EL (cell line): ENCODE measurements around the gene HSPBP1.
"Not testable (repeated sequence)": the region's sequence is repeated elsewhere in the genome, so short reads cannot be mapped to it uniquely, and the experiment has no call there.

Experiments used
- DNase-seq: peaks from one replicate; pipeline ENCODE4 v3.0.0-alpha.2; 2016

Gene HSPBP1

DNA sequence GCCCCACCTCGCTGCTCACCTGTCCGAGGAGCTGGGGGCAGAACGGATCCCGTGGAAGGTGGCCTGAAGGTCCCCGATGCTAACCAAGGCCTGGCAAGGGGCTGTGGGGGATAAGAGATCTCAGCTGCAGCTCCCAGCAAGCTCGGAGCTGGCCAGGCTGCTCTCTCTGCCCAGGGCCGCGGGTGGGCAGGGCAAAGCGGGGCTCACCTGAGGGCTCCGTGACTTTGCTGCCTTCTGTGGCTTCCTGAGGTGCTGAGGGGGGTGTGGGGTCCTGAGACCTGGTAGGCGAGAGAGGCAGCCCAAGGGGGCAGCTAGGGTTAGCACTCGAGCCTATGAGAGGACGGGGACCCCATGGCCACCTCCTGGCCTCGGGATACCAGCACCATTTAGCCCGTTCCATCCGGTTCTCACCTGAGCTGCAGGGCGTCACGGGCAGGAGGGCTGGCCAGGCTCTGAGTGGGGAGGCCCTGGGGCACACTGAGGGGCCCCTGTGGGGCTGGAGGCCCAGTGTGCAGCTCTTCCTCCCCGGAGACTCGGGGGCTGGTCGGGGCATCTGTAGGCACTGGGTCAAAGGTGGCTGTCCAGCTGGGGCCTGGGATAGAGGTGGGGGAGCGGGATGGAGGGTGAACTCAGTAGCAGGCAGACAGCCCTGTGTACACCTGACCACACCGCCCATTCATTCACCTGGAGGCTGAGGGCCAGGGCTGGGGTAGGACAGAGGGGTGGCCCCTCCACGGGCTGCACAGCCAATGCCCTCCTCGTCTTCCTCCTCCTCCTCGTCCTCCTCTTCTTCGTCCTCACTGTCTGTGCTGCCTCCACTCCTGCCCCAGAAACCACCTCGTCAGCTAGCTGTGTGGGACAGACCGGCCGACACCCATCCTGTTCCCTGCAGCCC, 48.3 kb downstream of the HSPBP1 start:
- DNase-seq: no peak

- no peak for DNase-seq
These were observed 49.1 kb downstream of the HSPBP1 start for GRCh38 chr19:55230780-55231179.

- no peak for DNase-seq
These were observed 49.6 kb downstream of the HSPBP1 start for GRCh38 chr19:55230329-55230728.

DNA sequence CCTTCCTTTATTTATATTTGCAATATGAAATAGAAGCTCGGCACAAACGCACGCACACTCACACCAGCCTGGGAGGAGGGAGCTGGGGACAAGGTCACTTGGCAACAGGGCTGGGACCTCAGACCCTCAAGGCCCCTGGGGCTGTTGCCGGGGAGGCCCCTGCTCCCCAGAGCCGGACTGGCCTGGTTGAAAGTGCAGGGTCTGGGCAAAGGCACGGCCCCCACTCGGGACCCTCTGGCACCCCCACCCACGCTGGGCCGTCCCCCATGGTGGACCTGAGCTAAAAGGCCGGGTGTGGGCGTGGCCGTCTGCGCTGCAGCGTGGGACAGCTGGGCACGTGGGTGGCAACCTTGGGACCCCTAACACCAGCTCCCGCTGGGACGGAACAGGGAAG, 50.1 kb downstream of the HSPBP1 start:
- no peak for DNase-seq

- DNase-seq: no peak
These were observed 50.6 kb downstream of the HSPBP1 start for GRCh38 chr19:55229145-55229788.

GRCh38 chr19:55228403-55229031, 51.4 kb downstream of the HSPBP1 start, which contains the start of gene TMEM86B:
Gene TMEM86B (minus strand): TSS chr19:55228763. CDS start chr19:55228741, 22 bp downstream.
- no peak for DNase-seq

- no peak for DNase-seq
These were observed 51.9 kb downstream of the HSPBP1 start for GRCh38 chr19:55228015-55228391.

DNA sequence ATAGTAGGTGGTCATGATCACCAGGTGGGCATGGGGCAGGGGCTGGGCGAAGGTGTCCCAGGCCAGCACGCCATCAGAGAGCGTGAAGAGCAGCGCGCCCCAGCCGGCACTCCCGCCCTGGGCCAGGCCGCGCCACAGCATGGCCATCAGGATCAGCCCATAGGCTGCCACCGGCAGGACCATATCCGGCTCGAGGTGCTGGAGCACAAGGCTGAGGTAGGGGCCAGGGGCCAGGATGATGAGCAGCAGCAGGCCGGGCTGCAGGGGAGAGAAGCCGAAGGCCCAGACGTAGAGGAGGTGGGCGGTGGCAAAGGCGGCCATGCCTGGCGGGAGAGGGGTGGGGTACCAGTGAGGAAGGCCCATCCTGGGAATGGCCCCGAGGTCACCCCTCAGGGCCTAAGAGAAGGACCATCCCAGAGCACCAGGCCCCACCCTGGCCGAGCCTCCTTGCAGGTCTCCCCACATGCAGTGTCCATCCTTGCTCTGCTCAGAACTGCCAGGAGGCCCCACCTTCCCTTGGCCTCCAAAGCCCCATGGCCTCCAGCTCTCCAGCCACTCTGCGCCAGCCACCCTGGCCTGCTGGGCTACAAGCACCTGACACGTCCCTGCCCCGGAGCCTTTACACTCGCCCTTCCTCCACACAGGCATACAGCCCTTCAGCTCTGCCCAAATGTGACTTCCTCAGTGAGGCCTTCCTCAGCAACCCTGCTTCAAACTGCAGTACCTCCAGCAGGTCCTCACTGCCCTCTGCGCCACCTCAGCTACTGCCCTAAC, 52.5 kb downstream of the HSPBP1 start:
- DNase-seq: no peak

DNA sequence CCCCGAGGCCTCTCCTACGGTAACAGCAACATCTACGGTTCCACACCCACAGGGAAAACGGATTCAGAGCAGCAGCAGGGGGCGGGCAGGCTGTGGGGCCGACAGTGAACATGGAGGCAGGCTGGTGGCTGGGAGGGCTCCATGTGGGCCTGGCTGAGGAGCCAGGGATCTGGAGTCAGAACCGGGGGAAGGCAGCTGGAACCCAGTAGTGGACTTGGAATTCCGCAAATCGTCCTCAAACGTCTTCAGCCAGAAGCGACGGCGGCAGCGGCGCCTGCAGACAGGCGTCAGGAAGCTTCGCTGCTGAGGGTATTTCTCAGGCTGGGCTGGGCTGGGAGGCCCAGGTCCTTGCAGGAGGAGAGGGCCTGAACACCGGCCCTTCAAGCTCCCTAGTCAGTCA, 53.1 kb downstream of the HSPBP1 start:
- DNase-seq: no peak

DNA sequence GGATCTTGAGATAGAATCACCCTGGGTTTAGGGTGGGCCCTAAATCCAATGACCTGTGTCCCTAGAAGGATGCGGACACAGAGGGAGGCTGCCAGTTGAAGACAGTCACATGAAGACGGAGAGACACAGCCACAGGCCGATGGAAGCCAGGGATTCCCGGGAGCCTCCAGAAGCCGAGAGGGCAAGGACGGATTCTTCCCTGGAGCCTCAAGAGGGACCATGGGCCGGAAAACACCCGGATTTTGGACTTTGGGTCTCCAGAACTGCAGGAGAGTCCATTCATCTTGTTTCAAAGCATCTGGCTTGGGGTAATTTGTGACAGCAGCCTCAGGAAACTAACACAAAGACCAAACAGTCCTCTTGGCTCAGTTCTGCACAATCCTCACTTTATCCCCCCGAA, 53.6 kb downstream of the HSPBP1 start:
- no peak for DNase-seq

GRCh38 chr19:55225415-55225958, 54.4 kb downstream of the HSPBP1 start:
- no peak for DNase-seq

- not testable (repeated sequence) for DNase-seq
These were observed 55.1 kb downstream of the HSPBP1 start for GRCh38 chr19:55224679-55225414.

DNA sequence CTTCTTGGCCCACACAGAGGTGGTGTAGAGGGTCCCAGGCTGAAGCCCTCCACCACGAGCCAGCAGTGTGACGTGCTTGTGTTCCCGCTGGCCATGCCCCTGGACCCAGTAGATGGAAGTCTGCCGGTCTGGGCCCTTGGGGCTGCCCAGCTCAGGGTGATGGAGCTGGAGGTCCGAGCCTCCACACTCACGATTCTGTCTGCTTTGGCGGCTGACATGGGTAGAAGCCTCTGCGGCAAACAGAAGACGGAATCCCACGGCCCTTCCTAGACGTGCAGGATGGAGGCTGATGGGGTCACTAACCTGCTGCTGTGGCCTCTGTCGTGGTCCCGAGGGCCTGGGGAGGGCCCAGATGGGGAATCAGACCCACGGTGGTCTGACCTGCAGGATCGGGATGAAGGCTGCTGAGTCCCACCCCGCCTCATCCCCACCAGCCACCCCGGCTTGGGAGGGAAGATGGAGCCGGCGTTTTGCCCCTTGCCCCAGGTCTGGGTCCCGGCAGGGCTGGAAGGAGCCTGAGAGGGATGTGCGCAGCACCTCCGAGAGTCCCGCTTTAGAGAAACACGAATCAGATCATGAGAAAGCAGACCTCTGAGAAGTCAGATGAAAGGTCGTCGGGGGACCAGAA, 55.8 kb downstream of the HSPBP1 start:
- no peak for DNase-seq

DNA sequence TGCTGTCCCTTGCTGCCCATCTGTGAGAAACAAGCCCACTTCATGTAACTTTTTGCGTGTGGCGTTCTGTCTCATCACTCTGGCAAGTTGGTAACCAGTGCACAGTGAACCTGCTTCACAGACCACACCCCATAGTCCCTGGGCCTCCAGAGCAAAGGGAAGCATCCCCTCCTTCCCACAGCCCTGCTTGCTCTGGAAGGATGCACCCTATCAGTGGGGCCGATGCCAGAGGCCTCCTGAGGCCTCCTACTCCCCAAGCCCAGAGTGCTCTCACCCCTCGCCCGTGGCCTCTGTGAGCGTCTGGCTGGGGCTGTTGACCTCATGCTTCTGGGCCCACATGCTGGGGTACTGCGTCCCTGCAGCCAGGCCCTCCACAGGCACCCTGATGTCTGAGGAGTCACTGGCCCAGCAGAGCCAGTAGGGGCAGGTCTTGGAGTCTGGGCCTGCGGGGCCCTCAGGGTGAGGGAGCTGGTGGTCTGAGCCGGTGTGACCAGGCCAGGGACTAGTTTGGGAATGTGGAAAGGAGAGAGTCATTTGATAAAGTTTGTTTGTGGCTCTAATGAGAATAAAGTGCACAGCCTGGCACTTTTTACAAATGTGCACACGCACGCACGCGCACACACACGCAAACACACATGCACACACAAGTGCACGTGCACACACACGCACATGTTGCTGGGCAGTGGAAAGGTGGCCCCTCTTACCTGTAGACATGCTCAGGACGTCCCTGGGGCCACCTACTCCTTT, 56.4 kb downstream of the HSPBP1 start:
- no peak for DNase-seq

GRCh38 chr19:55220525-55220924, 59.4 kb downstream of the HSPBP1 start:
- DNase-seq: no peak

- peak; percentile 99 for DNase-seq
These were observed 63.3 kb downstream of the HSPBP1 start for GRCh38 chr19:55216461-55217198.

DNA sequence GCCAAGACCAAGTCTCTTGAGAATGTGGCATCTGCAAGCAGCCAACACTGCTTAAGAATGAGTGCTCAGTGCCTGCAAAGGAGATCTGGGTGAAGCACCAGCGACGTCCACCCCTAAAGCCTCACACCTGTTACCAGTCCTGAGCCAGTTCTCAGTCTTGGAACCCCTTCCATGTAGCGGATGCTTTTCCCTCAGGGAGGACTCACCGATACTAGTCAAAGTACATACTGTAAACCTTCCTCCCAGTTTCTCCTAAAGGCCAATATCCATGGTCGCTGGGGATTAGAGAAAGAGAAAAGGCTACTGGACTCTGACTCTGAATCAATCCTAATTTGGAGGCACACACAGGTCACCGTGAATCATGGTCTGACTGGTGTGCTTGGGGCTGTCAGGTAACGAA, 66.4 kb downstream of the HSPBP1 start:
- no peak for DNase-seq

DNA sequence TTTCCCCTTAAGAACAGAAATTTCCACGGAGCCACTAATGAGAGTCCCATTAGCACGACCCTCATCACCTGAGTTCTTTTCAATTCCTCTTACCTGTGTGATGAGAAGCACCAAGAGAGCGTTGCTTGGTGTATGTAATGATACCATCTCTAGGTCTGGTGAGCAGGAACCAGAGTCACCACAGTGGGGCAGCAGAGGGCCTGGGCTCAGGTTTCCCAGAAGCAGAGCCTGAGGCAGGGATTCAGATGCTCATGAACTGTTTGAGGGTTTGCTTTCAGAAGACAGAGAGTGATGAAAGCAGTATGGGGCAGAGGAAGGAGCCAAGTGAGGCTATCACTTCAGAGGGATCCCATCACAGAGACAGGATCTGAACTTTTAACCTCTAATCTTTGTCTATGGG, 67.5 kb downstream of the HSPBP1 start:
- no peak for DNase-seq
